ENCODE data around the gene CCDC24.

CCDC24 gene

DNA sequence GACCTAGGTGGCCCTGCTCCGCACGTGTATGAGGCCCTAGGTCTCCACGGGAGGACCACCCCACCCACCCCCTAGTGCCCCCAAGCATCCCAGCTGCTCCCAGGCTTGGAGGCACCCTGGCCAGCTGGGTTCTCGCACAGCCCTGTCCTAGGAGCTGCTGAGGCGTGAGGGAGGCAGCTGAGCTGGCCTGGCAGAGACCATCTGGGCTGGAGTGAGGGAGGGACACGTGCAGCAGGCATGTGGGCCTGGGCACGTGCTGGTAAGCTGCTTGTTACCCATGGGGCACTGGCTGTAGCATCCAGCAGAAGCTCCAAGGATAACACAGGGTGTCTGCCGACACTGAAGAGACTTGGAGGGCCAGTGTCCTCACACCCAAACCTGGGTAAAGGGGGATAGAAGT lies 29.8 kb downstream of the CCDC24 start:
- TF ChIP-seq, protein P1, sequence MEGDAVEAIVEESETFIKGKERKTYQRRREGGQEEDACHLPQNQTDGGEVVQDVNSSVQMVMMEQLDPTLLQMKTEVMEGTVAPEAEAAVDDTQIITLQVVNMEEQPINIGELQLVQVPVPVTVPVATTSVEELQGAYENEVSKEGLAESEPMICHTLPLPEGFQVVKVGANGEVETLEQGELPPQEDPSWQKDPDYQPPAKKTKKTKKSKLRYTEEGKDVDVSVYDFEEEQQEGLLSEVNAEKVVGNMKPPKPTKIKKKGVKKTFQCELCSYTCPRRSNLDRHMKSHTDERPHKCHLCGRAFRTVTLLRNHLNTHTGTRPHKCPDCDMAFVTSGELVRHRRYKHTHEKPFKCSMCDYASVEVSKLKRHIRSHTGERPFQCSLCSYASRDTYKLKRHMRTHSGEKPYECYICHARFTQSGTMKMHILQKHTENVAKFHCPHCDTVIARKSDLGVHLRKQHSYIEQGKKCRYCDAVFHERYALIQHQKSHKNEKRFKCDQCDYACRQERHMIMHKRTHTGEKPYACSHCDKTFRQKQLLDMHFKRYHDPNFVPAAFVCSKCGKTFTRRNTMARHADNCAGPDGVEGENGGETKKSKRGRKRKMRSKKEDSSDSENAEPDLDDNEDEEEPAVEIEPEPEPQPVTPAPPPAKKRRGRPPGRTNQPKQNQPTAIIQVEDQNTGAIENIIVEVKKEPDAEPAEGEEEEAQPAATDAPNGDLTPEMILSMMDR (IDR thresholded peaks at IDR 0.05; ENCODE audit: insufficient read depth, low read length, poor library complexity, severe bottlenecking) = no peak
- no peak overlapping the region for H3K4me3 ChIP-seq (replicated peaks; ENCODE audit: low read depth, low read length)
- no peaks in the 10 kb centered on the region for H3K36me3 ChIP-seq (ENCODE audit: control insufficient read depth, insufficient read depth, low read length)
- H3K27me3 ChIP-seq (replicated peaks; ENCODE audit: control insufficient read depth, insufficient read depth, low read length) = no peaks in the 10 kb centered on the region; the same call in 1 of the 2 replicates
- no peak for DNase-seq (ENCODE audit: extremely low read depth, insufficient read length)

DNA sequence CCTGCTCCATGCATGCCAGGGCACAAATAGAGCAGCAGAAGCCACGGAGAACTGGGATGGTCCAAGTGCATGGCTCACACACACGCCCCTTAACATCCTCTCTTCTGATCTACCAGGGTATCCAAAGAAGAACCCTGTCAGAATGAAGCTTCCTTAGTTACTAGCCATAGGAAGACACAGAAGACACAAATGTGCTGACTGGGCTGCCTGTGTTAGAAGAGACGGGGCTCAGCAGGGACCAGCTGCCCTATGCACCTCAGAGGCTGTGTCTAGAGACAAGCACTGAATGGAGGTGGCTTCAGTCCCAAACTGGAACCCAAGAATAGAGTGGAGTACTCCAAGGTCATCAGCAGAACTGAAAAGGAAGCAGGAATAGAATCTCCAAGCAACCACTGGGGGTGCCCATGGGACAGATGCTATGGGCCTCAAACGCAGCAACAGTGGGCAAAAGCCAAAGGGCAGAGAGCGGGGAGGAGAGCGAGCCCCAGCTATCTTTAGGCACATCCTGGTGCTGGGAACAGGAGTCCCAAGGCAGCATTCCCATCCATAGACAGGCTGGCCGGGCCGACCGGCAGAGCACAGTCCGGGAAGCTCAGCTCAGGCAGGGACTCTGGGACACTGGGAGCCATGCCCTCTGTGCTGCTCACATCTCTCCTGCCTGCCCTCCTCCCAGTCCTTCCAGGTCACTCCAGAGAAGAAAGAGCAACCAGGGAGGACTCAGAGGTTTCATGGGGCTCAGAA lies 30.4 kb downstream of the CCDC24 start:
- TF ChIP-seq, protein P1 (IDR thresholded peaks at IDR 0.05; ENCODE audit: insufficient read depth, low read length, poor library complexity, severe bottlenecking) = no peak
- no peak overlapping the region for H3K4me3 ChIP-seq (replicated peaks; ENCODE audit: low read depth, low read length)
- DNase-seq (ENCODE audit: extremely low read depth, insufficient read length) = no peak
- H3K36me3 ChIP-seq (ENCODE audit: control insufficient read depth, insufficient read depth, low read length) = no peaks in the 10 kb centered on the region
- no peaks in the 10 kb centered on the region; the same call in 1 of the 2 replicates for H3K27me3 ChIP-seq (replicated peaks; ENCODE audit: control insufficient read depth, insufficient read depth, low read length)

DNA sequence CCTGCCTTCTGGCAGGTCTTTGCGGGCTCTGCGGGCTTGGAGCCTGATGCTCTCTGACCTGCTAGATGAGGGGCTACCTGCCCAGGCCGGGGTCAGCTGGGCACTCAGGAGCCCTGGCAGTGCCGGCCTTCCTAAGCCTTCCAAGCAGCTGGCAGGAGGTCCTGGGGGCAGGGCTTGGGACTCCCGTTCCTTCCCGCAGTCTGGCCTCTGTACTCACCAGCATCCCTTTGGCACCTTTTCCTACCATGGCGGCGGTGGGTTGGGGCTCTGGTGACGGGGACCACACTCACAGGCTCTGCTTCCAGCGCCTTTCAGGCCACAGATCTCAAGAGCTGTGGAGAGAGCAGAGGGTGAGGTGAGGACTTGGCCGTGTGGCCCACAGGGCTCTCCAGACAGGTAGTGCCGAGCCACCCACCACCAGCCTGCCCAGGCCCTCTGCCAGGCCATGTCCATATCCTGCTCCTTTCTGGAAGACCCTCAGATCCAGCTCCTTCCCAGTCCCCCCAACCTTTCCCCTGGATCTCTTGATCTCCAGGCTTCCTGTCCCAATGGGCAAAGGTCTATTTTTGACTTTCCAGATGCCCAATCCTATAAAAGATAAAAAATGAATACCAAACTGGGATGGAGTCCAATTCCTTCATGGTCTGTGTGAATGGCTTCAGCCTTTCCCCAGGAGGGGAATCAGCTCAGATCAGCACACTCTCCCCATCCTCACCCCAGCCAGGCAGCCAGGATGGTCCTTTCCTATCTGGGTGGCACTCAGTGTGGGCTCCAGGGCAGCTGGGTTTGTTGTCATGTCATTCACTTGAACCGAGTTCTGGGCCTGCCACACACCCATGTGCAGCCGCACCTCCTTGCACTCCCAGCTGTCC lies 32.9 kb downstream of the CCDC24 start:
- TF ChIP-seq, protein P1 (IDR thresholded peaks at IDR 0.05; ENCODE audit: insufficient read depth, low read length, poor library complexity, severe bottlenecking) = no peak
- H3K36me3 ChIP-seq (ENCODE audit: control insufficient read depth, insufficient read depth, low read length) = no peaks in the 10 kb centered on the region
- DNase-seq (ENCODE audit: extremely low read depth, insufficient read length) = no peak
- no peaks in the 10 kb centered on the region; the same call in 1 of the 2 replicates for H3K27me3 ChIP-seq (replicated peaks; ENCODE audit: control insufficient read depth, insufficient read depth, low read length)
- H3K4me3 ChIP-seq (replicated peaks; ENCODE audit: low read depth, low read length) = no peak overlapping the region

DNA sequence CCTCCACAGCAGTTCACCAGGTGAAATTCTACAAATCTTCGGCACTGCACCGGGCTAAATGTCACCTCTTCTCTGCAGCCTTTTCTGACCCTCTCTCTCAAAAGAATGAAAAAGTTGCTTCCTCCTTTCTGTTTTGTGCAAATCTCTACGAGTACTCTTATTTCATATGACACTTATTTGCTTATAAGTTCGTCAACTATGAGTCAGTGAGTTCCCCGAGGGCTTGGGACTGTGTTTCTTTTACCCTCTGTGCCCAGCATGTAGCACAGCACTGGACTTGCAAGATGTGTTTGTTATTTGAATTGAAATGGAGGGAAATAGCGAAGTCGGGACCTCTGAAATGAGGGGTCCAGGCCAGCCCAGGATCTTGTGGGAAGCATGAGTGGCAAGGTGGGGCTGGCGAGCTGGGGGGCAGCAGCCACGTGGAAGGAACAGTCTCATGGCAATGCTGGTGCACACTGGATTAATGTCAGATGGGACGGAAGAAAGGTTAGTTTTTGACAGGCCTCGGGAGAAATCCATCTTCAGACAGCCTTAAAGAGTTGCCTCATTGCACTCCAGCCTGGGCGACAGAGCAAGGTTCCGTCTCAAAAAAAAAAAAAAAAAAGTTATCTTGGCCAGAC lies 33.6 kb downstream of the CCDC24 start:
- TF ChIP-seq, protein P1 (IDR thresholded peaks at IDR 0.05; ENCODE audit: insufficient read depth, low read length, poor library complexity, severe bottlenecking) = no peak
- no peaks in the 10 kb centered on the region for H3K27me3 ChIP-seq (replicated peaks; ENCODE audit: control insufficient read depth, insufficient read depth, low read length)
- H3K36me3 ChIP-seq (ENCODE audit: control insufficient read depth, insufficient read depth, low read length) = no peaks in the 10 kb centered on the region
- no peak for DNase-seq (ENCODE audit: extremely low read depth, insufficient read length)
- no peak overlapping the region for H3K4me3 ChIP-seq (replicated peaks; ENCODE audit: low read depth, low read length)

DNA sequence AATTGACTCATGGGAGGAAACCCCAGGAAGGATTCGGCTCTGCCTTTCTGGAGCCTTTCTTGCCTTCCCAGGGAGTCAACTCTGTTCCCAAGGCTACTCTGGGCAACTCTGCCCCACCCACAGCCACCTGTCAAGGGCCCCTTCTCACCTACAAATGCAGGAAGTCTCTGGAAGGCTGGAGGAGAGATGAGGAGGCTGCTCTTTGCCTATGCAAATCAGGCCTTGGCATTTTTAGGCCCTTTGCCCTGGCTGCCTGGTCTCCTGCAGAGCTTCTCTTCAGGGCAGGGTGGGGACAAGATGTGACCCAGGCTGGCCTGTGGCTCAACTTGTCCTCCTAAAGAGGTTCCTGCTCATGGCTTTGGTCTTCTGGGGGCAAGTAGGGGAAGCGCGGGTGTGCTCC lies 34.4 kb downstream of the CCDC24 start:
- no peak overlapping the region for H3K4me3 ChIP-seq (replicated peaks; ENCODE audit: low read depth, low read length)
- TF ChIP-seq, protein P1 (IDR thresholded peaks at IDR 0.05; ENCODE audit: insufficient read depth, low read length, poor library complexity, severe bottlenecking) = no peak
- no peaks in the 10 kb centered on the region for H3K36me3 ChIP-seq (ENCODE audit: control insufficient read depth, insufficient read depth, low read length)
- H3K27me3 ChIP-seq (replicated peaks; ENCODE audit: control insufficient read depth, insufficient read depth, low read length) = no peaks in the 10 kb centered on the region
- DNase-seq (ENCODE audit: extremely low read depth, insufficient read length) = no peak

Data from GM06990 (cell line).